ENCODE data around the gene FAM13B.

GRCh38 chr5:137891849-137892248 is 141.0 kb downstream of the FAM13B start:
- TF ChIP-seq EZH2 (IDR thresholded peaks at IDR 0.05; ENCODE audit: borderline replicate concordance, low read depth, low read length, poor library complexity, severe bottlenecking) (no peak), CTCF (conservative IDR thresholded peaks at IDR 0.05; ENCODE audit: low read depth, low read length) (peak; percentile 32; the same call in 1 of the 2 replicates)

Data from A673 (cell line).